Caki2 (cell line): Measurements from ENCODE around the gene IFT52. TPM values are rescaled to one million over a fixed set of nuclear protein-coding genes. Genes with fewer than 3 reads are reported as not detected.

Experiments used
- DNase-seq: peaks from one replicate; pipeline ENCODE4 v3.0.0-alpha.2; 2015; ENCODE audit warnings: low read depth
- in situ Hi-C: cut with HindIII; loops from 2 replicates; pipeline ENCODE4 v1.10.0; 2016; ENCODE audit warnings: low sequenced_read_pairs, low pct_unique_long_range_greater_than_20kb, mixed read lengths
- total RNA-seq: library from RNA; depleted of rRNA; stranded (reverse); fragments of >200 nt; shearing (Covaris generic); gene quantifications from 2 replicates; pipeline ENCODE4 v1.2.3, GENCODE V29; 2014; ENCODE audit warnings: low replicate concordance; rRNA removed

IFT52 gene
- total RNA-seq, 1 experiment from 2014 or later = 28.3 TPM

DNA sequence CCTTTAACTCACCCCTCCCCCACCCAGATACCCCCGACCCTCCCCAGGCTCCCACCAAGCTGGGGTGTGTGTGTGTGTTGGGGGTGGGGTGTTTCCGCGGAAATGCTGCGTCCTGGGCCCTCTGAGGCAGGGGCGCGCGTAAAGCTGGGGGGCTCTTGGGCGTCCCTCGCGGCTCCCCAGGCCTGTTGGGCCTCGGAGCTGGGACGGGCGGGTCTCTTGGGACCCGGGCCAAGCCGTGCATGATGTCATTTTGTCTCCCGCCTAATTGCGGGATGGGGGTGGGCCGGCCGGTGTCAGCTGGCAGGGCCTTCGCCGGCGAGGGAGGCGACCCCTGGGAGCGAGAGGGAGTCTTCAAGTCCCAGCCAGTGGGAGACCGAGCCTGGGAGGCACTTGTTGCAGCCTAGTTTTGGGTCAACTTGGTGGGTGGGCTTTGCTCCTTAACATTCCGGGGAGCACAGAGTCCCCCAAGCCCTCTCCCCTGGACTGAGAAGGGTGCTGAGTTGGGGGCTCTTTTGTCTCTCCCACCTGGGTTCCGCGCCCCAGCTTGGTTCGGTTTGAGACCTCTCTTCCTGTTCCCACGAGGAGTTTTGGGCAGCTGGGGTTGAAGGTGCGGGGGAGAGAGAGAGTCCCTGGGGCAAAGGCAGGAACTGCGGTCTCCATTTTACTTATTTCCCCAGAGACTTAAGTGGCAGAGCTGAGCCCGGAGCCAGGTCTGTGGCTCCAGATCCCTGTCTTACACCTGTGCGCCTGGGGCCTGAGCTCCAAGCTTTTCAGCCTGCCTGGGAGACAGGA is 76.8 kb downstream of the IFT52 start:
- DNase-seq = peak; percentile 14
- in situ Hi-C loops = no loop called here

DNA sequence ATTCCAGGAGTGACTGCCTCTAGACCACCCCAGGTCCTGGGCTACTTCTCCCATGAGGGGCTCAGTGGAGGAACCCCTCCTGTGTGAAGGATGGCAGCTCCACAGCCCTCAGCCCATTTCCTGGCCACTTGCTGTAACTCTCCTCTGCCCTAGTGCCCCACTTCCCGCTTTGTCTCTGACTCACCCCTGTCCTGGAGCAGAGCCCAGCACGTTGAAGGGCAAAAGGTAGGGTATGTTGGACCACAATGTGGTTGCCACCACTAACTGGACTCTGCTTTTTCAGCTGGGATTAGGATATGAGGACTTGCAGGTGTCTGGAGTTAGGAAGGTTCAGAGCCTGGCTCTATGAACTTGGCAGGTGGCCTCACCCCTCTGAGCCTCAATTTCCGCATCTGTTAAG is 78.6 kb downstream of the IFT52 start:
- in situ Hi-C loops = no loop called here
- peak; percentile 34 for DNase-seq

DNA sequence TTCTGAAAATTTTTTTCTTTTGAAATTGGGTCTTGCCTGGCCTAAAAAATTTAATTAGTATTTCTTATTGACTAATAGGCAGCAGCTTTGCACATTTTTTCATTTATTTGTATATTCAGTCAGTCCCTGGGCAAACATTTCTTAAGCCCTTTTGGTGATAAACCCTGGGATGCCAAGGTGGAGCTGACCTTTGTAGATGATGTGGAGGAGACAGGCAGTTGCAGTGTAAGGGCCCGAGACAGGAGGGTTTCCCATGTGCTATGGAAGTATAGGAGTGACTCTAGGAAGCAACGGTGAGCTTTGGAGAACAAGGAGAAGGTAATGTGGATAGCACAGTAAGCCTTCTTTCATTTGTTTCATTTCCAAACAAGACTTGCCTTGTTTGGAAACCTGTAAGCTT is 79.7 kb downstream of the IFT52 start:
- DNase-seq = no peak
- in situ Hi-C loops = no loop called here

DNA sequence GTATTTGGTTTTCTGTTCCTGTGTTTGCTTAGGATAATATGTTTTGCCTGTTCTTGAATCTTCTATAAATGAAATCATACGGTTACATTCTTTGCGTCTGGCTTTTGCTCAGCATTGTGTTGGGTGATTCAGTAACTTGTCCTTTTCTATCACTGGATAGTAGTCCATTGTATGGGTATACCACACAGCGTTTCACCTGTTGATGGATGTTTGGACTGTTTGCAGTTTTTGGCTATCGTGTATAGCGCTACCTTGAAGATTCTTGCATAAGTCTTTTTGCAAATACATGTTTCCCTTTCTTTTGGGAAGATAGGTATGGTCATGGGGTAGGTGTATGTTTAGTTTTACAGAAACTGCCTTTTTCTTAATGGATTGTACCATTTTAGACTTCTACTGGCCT is 85.6 kb downstream of the IFT52 start:
- in situ Hi-C loops = no loop called here
- DNase-seq = no peak

DNA sequence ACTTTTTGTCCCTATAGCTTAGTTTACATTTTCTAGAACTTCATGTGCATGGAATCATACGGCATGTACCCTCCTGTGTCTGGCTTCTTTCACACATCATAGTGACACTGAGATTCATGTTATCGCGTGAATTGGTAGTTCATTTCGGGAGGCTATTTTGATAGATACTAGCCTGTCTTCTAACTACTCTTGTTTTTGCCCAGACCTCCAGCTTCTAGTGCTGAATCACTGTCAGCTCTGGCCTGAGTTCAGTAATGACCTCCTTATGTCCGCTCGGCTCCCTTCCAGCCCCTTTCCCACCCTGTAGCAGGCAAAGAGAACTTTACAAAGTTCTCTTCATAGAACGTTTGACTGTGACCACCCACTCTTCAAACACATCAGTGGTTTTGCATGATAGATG is 90.2 kb downstream of the IFT52 start:
- in situ Hi-C loops = no loop called here
- no peak for DNase-seq

DNA sequence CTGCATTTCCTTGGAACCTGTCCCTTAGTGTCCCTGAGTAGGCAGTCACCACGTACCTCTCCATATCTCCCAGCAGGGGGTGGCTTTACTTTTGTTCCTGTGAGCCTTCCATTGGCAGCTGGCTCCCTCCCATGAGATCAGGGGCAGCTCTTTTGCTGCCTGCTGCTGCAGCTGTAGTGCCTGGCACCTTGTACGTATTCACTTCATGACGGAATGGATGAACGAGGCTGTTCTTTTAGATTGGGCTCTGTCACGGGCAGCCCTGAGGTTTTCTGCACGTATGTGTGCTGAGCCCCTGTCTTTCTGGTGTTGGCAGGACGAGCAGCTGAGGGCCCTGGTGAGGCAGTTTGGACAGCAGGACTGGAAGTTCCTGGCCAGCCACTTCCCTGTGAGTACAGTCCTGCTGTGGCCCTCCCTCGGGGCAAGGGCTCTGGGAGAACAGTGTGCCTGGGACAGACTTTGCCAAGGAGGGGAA is 90.8 kb downstream of the IFT52 start:
- no peak for DNase-seq
- in situ Hi-C loops = no loop called here

DNA sequence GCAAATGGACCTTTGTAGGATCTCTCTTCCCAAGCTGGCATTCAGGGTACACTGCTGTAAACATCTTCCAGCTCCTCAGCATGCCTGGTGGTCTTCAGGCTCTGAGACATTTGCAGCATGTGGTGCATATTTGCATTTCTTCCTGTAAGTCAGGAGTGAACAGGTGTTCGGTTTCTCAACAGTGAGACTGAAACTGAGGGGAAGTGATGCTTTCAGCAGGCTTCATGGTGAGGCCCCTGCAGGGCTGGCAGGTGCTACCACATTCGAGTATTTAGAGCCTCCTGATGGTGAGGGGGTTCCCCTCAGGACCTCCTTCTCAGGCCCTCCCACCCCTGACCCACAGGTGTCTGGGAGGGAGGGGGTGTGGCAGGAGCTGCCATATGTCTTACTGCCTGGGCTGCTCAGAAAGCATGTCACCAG is 91.3 kb downstream of the IFT52 start:
- DNase-seq = no peak
- in situ Hi-C loops = no loop called here

DNA sequence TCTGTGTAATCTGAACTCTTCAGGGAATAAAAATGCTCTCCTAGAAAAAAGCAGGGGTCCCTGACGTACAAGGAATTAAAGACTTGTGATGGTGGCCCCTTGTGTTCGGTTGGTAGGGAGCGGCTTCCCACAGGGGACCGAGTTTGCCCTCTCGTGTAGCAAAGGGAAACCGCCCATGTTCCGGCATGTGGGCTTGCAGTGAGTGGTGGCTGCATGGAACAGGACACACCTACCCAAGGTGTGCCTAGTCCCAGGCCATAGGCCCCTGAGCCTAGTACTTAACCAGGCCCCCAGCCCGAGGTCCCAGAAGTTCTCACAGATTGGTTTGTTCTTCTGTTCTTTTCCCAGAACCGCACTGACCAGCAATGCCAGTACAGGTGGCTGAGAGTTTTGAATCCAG is 91.7 kb downstream of the IFT52 start:
- in situ Hi-C loops = no loop called here

DNA sequence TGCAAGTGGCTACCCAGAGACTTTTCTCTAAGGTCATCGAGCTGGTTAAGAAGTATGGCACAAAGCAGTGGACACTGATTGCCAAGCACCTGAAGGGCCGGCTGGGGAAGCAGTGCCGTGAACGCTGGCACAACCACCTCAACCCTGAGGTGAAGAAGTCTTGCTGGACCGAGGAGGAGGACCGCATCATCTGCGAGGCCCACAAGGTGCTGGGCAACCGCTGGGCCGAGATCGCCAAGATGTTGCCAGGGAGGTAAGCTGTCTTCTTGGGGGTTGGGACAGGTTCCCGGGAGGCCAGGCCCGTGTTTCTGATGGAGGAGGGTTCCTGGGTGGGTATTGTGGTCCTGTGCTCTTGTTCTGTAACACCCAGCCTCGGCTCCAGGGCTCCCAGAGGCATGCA is 96.1 kb downstream of the IFT52 start:
- DNase-seq = no peak
- in situ Hi-C loops = no loop called here

More for the DNA sequence above, 91.7 kb downstream of the IFT52 start:
- no peak for DNase-seq

DNA sequence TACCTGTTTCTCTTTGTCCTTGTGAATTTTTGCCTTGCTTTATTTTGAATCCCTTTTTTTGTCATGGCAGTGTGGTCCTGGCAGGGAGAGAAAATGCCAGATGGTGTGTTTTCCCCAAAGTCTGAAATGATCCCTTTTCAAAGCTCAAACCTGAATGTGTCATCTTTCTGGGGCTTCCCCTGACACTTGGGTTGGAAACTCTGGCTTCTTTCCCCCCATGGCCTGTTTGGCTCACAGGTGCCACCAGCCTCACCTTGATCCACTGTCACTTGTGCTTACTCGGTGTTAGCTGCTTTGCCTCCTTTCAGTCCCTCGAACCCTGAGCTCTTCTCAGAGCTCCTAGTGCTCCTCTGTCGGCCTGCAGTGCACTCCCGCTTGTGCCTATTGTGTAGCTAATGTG is 98.4 kb downstream of the IFT52 start:
- no peak for DNase-seq
- in situ Hi-C loops = no loop called here

DNA sequence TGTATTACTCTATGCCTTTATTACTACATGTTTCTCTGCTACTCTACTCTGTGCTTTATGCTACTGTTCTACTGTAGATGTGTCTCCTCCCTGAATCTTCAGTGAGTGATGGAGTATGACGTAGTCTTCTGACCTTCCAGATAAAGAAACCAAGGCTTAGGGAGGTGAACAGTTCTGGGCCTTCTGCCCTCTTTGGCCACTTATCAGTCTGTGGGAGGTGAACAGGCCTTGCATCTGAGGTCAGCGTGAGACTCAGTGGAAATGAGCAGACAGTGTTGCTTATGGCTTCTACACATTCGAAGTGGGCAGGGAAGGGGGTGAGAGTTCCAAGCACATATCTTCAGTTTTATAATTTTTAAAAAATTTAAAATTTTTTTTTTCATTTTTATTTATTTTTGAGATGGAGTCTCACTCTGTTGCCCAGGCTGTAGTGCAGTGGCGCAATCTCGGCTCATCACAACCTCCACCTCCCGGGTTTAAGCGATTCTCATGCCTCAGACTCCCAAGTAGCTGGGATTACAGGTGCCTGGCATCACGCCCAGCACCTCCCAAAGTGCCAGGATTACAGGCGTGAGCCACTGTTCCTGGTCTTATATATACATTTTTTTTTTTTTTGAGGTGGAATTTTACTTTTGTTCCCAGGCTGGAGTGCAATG is 100.3 kb downstream of the IFT52 start:
- in situ Hi-C loops = no loop called here
- no peak for DNase-seq

DNA sequence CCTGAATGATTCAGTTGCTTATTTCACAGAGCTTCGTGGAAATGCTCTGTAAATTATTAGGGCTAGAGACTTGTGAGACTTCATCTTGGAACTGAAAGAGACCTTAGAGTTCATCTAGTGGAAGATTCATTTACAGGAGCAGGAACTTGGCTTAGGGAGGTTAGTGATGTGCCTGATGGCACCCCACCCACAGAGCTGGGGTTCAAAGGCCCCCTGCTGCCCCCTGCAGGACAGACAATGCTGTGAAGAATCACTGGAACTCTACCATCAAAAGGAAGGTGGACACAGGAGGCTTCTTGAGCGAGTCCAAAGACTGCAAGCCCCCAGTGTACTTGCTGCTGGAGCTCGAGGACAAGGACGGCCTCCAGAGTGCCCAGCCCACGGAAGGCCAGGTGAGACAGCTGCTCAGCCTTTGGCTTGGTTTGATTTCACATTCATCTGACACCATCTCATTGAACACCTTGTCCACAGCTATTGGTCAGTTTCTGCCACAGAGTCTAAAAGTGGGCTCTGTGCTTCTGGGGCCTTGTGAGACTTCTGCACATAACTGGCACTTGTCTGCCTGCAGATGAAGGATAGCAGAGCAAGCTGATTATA is 101.3 kb downstream of the IFT52 start:
- DNase-seq = peak; percentile 38
- in situ Hi-C loops = no loop called here

DNA sequence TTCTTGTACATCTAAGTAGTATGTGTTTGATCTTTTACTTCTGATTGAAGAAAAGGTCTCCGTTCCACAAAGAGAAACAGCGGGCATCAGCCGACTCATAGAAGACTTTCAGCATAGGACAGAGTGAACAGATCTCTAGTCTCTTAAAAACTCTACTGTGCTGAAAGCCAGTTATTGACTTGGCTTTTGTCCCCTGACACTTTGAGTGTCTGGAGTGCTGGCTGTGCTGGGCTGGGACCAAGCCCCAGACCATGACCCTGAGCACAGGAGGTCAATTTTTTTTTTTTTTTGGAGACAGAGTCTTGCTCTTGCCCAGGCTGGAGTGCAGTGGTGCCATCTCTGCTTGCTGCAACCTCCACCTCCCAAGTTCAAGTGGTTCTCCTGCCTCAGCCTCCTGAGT is 104.0 kb downstream of the IFT52 start:
- no peak for DNase-seq
- in situ Hi-C loops = no loop called here

DNA sequence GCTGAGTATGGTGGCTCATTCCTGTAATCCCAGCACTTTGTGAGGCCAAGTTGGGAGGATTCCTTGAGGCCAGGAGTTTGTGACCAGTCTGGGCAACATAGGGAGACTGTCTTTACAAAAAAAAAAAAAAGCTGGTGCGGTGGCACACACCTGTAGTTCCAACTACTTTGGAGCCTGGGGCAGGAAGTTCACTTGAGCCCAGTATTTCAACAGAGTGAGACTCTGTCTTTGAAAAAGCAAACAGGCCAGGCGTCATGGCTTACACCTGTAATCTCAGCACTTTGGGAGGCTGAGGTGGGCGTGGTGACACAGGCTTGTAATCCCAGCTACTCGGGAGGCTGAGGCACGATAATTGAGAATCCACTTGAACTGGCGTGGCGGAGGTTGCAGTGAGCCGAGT is 104.8 kb downstream of the IFT52 start:
- in situ Hi-C loops = no loop called here
- DNase-seq = no peak

Other genes with a start within 250 kb of the IFT52 start
- gene SRSF6, start 133.0 kb upstream of the IFT52 start, total RNA-seq = 10.8 and 13.1 TPM in 2 replicates
- gene L3MBTL1, start 83.2 kb upstream of the IFT52 start, total RNA-seq = 6.8 and 9.5 TPM in 2 replicates
- 40.6 and 45.5 TPM in 2 replicates for gene SGK2, start 31.9 kb upstream of the IFT52 start, total RNA-seq
- gene MYBL2, start 76.2 kb downstream of the IFT52 start, total RNA-seq = 13.6 and 28.6 TPM in 2 replicates
- gene GTSF1L, start 136.1 kb downstream of the IFT52 start, total RNA-seq = not detected in 2 replicates